GM10266 (cell line): ENCODE data around the gene ZNF775.

Experiments
- DNase-seq: peaks from one replicate; pipeline ENCODE4 v3.0.0; 2012; ENCODE audit errors: extremely low spot score
- TF ChIP-seq, protein P1 (sequence below): IDR thresholded peaks from 2 replicates; pipeline ENCODE4 v1.5.1; 2012; ENCODE audit warnings: mild to moderate bottlenecking, low read depth; ENCODE audit not compliant: control insufficient read depth, insufficient read depth; ENCODE audit errors: missing control alignments

Gene ZNF775

DNA sequence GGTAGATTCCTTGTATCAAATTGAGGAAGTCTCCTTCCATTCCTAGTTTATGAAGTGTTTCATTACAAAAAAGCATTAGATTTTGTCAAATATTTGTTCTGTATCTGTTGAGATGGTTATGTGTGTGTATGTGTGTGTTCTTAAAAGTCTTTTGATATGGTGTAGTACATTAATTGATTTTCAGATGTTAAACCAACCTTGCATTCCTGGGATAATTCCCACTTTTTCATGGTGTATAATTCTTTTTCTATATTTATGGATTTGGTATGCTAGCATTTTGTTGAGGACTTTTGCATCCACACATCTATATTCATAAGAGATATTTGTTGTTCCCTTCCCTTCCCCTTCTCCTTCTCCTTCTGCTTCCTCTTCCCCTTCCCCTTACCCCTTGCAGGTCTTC lies 62.4 kb downstream of the ZNF775 start:
- TF ChIP-seq, protein P1, sequence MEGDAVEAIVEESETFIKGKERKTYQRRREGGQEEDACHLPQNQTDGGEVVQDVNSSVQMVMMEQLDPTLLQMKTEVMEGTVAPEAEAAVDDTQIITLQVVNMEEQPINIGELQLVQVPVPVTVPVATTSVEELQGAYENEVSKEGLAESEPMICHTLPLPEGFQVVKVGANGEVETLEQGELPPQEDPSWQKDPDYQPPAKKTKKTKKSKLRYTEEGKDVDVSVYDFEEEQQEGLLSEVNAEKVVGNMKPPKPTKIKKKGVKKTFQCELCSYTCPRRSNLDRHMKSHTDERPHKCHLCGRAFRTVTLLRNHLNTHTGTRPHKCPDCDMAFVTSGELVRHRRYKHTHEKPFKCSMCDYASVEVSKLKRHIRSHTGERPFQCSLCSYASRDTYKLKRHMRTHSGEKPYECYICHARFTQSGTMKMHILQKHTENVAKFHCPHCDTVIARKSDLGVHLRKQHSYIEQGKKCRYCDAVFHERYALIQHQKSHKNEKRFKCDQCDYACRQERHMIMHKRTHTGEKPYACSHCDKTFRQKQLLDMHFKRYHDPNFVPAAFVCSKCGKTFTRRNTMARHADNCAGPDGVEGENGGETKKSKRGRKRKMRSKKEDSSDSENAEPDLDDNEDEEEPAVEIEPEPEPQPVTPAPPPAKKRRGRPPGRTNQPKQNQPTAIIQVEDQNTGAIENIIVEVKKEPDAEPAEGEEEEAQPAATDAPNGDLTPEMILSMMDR = no peak
- DNase-seq = no peak

DNA sequence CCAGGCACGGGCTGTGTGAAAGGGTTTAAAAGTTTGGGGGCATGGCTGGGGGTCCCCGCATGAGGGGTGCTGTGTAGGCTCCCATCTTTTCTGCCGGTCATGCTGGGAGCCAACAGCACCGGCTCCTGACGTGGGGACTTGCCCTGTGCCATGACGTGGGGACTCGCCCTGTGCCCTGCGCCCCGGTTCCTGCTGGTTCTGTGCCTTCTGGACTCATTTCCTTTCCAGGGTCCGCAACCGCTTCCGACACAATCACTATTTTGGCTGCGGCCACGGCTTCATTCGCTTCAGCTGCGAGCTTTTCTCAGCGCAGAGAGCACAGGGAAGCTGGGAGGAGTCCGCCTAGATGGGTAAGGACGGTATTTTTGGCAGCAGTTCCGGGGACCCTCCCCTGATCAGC lies 63.7 kb downstream of the ZNF775 start:
- TF ChIP-seq, protein P1 = no peak
- no peak for DNase-seq

DNA sequence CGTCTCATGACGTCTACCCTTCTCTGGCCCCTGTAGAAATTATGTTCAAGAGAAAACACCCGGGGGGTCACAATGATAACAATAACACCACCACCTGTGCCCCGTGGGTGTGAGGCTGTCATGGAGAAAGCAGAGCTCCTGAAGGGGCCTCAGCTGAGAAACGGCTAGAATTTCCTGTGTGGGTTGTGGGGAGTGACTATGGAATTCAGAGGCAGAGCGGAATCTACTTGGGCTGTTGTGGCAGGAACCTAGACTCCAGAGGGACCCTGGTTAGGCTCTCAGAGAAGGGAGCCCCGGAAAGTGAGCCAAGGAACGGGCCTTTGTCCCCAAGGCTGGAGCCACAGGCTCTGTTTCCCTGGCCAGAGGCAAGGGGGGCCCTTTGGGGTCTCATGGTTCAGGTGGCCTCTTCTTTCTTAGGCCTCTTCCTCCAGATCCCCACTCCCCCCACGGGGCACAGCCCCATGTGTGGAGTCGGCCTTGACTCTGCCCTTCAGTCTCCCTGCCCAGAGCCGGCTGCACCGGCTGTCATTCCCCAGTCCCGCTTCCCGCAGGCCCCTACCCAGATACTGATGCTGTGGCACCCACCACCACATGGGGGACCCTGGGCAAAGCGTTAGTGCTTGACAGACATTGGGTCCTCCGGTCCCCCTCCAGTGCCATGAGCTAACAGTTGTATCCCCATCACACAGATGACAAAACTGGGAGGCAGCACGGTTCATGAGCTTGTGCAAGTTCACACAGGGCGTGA lies 64.8 kb downstream of the ZNF775 start:
- TF ChIP-seq, protein P1 = no peak
- no peak for DNase-seq

DNA sequence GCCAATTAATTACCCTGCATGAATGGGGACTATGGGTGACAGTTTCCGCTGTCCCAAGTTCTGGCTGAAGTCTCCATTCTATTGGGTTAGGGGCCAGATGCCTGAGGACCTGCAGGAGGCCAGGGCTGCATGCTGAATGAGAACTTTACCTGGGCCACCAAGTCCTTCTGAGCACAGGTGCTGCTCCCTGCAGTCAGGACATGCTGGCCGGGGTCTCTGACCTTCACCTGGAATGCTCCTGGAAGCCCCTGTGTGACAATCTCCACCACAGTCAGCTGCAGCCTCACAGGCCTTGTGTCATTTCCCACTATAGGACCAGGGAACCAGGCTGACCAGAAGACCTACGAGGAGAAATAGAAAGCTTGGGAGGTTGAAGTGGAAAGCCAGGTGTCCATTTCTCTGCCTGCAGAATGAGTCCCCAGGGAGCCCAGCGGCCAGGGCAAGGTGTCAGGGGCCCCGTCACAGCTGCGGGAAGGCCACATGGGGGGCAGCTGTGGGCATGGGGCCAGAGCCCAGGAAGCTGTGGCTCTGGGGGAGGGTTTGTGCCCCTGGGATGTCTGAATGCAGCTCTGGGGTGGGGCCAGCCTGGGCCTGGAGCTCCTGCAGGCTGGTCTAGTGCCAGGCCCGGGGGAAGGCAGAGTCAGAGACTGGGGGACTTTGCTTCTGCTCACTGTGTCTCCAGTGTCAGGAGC lies 65.7 kb downstream of the ZNF775 start:
- no peak for DNase-seq
- TF ChIP-seq, protein P1 = no peak

DNA sequence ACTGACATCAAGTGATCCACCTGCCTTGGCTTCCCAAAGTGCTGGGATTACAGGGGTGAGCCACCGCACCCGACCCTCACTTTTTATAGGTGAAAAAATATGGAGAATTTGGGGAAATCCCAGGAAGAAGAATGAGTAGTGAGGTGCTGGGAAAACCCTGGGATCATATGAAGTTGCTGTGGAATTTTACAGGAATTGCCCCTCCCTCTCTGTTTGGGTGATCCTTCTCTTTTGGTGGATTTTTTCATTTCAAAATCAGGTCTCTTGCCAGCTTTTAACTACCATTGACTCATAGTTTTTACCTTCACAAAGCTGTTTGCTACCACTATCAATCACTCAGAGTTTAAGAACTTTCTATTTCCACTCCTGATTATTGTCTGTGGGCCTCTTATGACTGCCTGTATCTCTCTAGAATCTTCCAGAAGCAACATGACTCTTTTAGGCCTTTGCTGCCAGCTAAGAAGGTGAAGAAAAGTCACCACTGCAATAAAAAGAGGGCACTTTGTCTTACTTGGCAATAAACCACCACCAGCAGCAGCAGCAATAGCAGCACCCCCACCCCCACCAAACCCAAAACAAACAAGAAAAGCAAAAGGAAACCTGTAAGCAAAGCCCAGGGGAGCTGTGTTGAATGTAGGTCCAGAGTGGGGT lies 67.3 kb downstream of the ZNF775 start:
- no peak for DNase-seq
- TF ChIP-seq, protein P1 = no peak
